ENCODE results near the gene RBMS1.

- TF ChIP-seq POLR2A (IDR thresholded peaks at IDR 0.05; ENCODE audit: low read depth, low read length) (no peak), POLR2AphosphoS5 (IDR thresholded peaks at IDR 0.05; ENCODE audit: low read depth, low read length) (no peak), TAF1 (IDR thresholded peaks at IDR 0.05; ENCODE audit: low read depth, low read length) (no peak)
Measured at GRCh38 chr2:160229591-160229990, 264.0 kb downstream of the RBMS1 start.

Measured in GM12891 (cell line).